C4-2B (cell line): ENCODE results near the gene HECW1.

Experiments
- H3K27ac ChIP-seq: fragments of 450-650 bp; 2 replicates; pipeline ENCODE4 v1.5.1; 2017
- ZFX ChIP-seq: fragments of 450-650 bp; IDR thresholded peaks from 2 replicates; pipeline ENCODE4 v1.6.1; 2017
- TF ChIP-seq, protein P1 (sequence below): fragments of 450-650 bp; conservative IDR thresholded peaks from 2 replicates; pipeline ENCODE4 v1.5.1; 2017; ENCODE audit warnings: mild to moderate bottlenecking

Gene HECW1

DNA sequence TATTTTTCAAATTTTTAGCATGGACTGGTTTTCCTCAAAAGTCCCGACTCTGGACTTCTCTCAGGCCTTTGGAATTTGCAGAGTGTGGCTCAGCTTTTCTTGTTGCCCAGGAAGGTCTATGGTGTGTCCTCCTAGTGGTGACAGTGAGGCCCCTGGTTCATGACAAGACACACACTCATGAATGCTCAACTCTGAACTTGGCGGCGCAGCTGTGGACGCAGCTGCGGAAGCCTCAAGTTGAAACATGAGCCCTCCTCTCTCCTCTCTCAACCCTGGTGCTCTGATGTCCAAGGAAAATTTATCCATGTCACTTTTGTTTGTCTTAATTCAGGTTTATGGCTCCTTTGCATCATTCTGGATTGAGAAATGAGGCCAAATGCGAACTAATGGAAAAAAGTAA, 183.9 kb downstream of the HECW1 start:
- no peak overlapping the region for H3K27ac ChIP-seq
- no peak for TF ChIP-seq ZFX
- TF ChIP-seq, protein P1, sequence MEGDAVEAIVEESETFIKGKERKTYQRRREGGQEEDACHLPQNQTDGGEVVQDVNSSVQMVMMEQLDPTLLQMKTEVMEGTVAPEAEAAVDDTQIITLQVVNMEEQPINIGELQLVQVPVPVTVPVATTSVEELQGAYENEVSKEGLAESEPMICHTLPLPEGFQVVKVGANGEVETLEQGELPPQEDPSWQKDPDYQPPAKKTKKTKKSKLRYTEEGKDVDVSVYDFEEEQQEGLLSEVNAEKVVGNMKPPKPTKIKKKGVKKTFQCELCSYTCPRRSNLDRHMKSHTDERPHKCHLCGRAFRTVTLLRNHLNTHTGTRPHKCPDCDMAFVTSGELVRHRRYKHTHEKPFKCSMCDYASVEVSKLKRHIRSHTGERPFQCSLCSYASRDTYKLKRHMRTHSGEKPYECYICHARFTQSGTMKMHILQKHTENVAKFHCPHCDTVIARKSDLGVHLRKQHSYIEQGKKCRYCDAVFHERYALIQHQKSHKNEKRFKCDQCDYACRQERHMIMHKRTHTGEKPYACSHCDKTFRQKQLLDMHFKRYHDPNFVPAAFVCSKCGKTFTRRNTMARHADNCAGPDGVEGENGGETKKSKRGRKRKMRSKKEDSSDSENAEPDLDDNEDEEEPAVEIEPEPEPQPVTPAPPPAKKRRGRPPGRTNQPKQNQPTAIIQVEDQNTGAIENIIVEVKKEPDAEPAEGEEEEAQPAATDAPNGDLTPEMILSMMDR = no peak; the same call in 1 of the 2 replicates

DNA sequence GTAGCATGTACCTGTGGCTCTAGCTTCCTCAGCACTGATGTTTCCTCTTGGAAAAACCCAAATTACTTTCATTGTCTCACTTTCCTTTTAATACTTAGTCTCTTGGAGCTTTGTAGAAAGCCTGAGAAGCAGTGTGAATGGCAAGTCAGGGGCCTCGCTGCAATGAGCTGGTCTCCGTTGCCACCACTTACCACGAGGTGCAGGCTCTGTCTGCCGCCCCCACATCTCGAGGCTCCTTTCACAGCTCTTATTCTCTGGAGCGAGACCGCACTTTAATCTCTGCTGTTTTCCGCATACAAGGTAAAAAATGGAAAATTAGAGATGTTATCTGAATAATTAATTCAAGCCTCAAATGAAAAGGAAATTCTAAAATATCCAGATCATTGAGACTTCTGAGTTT, 186.2 kb downstream of the HECW1 start:
- no peak overlapping the region for H3K27ac ChIP-seq
- TF ChIP-seq, protein P1 = no peak
- no peak for TF ChIP-seq ZFX

DNA sequence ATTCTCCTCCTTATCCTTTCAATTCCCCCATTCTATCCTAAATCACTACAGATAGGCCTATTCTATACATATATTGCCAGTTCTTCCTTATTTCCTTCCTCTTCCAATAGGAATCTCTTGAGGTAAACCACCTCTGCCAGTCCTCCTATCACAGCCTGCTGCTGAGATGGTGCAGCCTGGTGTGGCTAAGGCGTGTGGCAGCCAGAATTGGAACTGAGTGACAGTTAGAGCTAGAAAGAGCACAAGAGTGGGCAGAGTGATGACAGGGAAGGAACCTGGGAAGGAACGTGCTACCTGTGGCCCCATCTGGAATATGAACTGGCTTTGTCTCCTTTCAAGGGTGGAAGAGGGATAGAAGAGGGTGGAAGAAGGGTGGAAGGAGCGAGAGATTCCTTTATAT, 187.7 kb downstream of the HECW1 start:
- no peak overlapping the region for H3K27ac ChIP-seq
- TF ChIP-seq, protein P1 = no peak
- TF ChIP-seq ZFX = no peak

DNA sequence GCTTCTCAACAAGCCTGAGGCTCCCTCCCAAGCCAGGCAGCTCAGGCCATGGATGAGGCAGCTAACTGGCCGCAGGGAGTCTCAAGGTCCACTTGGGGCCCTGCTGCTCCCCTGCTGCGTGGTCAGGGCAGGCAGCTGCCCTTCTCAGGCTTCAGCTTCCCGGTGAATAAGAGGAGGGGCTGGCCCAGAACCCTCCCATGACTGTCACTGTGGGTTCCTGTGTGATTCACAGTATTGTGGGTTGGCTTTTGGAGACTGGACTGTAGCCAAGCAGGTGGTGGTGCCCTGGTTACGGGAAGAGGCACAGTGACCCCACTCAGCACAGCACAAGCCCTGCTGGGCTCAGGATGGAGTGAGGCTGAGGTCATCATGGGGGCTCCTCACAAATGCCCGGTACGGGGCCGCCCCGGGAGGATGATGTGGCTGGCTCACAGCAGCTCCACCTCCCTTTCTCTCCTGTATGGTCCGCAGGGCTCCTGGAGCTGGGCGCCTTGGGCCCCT, 189.8 kb downstream of the HECW1 start:
- H3K27ac ChIP-seq = no peak overlapping the region
- TF ChIP-seq ZFX = no peak
- TF ChIP-seq, protein P1 = no peak

DNA sequence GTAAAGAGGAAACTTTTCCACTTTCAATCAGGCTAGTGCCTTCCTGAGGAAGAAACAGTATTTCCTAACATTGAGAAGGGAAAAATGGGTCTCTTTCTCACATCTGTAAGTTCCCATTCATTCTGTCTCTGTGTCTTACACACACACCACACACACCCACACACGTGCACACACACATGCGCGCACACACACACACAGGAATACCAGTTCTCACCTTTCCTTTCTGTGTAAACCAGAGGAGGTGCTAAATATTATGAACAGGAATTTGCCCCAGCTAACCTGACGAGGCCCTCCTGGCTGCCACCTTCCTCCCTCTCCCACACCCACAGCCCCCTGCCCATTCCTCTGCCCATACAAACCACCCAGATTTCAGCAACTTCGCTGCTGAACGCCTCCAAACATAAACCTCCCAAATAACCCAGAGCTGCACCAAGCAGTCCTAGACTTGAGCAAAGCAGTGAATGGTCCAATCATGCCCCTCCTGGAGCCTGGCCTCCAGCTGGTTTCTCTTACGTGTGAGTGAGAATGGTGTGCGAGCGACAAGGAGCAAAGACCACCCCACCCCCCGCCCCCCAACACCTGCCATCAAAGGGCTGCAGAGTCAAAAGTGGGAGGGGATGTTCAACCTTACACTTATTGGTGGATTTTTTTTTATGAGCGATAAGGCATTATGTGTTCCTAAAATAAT, 190.5 kb downstream of the HECW1 start:
- TF ChIP-seq ZFX = no peak
- TF ChIP-seq, protein P1 = no peak
- H3K27ac ChIP-seq = no peak overlapping the region

DNA sequence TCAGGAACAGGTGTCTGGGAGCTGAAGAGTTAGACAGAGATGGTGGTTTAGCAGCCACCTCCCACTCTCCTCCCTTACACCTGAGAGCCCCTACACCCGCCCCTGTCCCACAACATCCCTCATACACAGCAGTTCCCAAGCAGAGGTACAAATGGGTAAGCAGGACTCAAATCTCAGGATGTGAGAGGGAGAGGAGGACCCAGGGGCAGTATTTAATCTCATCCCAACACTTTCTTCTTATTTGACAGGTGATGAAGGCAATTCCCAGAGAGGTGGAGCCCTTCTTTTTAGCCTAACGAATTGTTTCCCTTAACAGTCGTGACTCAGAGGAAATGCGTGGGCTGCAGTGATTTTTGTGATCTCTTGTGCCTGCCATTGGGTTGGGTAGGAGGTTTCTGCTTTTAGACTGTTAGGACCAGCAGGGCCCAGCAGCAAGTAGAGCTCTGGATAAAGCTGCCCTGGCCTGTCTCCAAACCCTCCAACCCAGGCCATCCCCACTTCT, 191.3 kb downstream of the HECW1 start:
- TF ChIP-seq ZFX = no peak
- TF ChIP-seq, protein P1 = no peak

DNA sequence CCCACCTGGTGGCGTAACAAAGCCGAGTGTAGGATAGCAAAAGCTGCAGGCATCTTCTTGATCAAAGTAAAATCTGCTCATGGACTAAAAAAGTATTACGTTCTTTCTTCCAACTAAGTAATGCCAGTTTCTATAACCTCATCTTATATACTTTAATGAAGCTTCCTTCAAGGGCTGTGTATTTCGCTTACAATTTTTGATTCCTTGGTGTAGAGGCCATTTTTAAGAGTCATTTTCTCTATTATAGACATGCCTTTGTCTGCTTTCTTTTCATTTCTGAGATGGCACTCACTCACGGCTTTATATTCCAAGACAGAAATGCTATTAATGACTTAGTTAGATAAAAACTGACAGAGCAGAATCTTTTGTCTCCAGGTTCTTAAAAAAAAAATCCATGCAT, 194.0 kb downstream of the HECW1 start:
- TF ChIP-seq, protein P1 = no peak
- TF ChIP-seq ZFX = no peak

More for the DNA sequence above, 191.3 kb downstream of the HECW1 start:
- H3K27ac ChIP-seq = no peak overlapping the region

More for the DNA sequence above, 194.0 kb downstream of the HECW1 start:
- H3K27ac ChIP-seq = no peak overlapping the region
